ENCODE results near the gene NDEL1.

Gene NDEL1

GRCh38 chr17:8506145-8506544 lies 70.5 kb downstream of the NDEL1 start:
- DNase-seq: no peak

DNA sequence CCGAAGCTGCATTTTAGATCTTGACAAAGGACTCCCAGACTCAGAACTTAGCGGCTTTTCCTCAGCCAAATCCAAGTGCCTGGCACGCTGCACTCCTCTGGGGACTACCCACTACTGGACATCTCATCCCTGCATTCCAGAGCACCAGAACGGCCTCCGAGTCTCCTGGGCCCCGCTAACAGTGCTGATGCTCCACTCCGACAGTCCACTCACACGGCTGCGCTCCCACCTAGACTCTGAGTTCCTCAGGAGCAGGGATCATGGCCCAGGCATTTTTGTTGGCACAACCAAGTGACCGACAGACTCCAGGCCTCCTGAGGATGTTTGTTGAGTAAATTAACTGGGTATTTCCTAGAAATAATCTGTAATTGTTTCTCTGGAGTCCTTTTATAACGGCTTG lies 79.1 kb downstream of the NDEL1 start:
- DNase-seq: no peak

All from stimulated activated CD4-positive, alpha-beta T cell treated with anti-CD3 and anti-CD28 coated beads, Interleukin-1b, Interleukin-23, amount 100 ng/mL, for 48 hours (primary cell).